ENCODE data around the gene HSD17B14.

DNA sequence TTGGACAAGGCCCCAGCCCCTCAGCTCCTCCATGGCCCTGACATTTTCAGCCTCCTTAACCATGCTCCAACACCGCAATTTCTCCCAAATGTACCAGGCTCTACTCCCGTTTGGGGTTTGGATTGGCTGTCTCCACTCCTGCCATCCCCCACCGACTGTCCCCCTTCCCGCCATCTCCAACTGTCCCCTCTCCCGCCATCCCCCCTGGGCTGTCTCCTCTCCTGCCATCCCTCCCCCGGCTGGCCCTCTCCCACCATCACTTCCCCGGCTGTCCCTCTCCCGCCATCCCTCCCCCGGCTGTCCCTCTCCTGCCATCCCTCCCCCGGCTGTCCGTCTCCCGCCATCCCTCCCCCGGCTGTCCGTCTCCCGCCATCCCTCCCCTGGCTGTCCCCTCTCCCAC lies 30.8 kb downstream of the HSD17B14 start:
- no peak for TF ChIP-seq EP300 (IDR thresholded peaks at IDR 0.05; ENCODE audit: low read depth)
- TF ChIP-seq, protein P1, sequence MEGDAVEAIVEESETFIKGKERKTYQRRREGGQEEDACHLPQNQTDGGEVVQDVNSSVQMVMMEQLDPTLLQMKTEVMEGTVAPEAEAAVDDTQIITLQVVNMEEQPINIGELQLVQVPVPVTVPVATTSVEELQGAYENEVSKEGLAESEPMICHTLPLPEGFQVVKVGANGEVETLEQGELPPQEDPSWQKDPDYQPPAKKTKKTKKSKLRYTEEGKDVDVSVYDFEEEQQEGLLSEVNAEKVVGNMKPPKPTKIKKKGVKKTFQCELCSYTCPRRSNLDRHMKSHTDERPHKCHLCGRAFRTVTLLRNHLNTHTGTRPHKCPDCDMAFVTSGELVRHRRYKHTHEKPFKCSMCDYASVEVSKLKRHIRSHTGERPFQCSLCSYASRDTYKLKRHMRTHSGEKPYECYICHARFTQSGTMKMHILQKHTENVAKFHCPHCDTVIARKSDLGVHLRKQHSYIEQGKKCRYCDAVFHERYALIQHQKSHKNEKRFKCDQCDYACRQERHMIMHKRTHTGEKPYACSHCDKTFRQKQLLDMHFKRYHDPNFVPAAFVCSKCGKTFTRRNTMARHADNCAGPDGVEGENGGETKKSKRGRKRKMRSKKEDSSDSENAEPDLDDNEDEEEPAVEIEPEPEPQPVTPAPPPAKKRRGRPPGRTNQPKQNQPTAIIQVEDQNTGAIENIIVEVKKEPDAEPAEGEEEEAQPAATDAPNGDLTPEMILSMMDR (IDR thresholded peaks at IDR 0.05): no peak
- TF ChIP-seq POLR2AphosphoS5 (IDR thresholded peaks at IDR 0.05): no peak
- no peak for TF ChIP-seq POLR2A (IDR thresholded peaks at IDR 0.05)

Data from transverse colon (tissue), 4 donors.